ENCODE results near the gene MRM2. TPM values are rescaled to one million over a fixed set of nuclear protein-coding genes. Genes with fewer than 3 reads are reported as not detected.

MRM2 gene
- total and polyA plus RNA-seq, 10 of the 15 experiments (the other 5 are each of a cell fraction or from before 2014, with no cell fraction given) = 43.2 to 128 (median 71.4) TPM

DNA sequence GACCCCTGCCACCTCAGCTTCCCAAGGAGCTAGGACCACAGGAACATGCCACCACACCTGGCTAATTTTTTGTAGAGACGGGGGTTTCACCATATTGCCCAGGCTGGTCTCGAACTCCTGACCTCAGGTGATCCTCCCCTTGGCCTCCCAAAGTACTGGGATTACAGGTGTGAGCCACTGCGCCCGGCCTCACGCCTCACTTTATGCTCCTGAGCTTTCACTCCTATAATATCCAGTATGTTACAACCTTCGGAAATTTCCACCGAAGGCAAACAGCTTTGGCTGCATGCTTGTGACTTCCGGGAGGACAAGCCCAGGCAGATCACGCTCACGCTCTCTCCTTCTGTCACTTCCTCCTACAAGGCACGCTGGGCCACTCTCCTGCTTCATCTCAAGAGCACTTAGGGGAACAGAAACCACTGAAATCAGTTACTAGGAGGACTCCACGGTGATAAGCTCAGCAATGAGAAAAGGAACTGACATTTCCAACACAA lies 4.8 kb downstream of the MRM2 start (continued):
- TF ChIP-seq, protein P1, sequence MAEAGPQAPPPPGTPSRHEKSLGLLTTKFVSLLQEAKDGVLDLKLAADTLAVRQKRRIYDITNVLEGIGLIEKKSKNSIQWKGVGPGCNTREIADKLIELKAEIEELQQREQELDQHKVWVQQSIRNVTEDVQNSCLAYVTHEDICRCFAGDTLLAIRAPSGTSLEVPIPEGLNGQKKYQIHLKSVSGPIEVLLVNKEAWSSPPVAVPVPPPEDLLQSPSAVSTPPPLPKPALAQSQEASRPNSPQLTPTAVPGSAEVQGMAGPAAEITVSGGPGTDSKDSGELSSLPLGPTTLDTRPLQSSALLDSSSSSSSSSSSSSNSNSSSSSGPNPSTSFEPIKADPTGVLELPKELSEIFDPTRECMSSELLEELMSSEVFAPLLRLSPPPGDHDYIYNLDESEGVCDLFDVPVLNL (IDR thresholded peaks at IDR 0.05; ENCODE audit: low read depth, low read length) = no peak
- no peak for TF ChIP-seq EZH2 (IDR thresholded peaks at IDR 0.05; ENCODE audit: borderline replicate concordance, control insufficient read depth, low read depth, low read length)
- TF ChIP-seq, protein P2, sequence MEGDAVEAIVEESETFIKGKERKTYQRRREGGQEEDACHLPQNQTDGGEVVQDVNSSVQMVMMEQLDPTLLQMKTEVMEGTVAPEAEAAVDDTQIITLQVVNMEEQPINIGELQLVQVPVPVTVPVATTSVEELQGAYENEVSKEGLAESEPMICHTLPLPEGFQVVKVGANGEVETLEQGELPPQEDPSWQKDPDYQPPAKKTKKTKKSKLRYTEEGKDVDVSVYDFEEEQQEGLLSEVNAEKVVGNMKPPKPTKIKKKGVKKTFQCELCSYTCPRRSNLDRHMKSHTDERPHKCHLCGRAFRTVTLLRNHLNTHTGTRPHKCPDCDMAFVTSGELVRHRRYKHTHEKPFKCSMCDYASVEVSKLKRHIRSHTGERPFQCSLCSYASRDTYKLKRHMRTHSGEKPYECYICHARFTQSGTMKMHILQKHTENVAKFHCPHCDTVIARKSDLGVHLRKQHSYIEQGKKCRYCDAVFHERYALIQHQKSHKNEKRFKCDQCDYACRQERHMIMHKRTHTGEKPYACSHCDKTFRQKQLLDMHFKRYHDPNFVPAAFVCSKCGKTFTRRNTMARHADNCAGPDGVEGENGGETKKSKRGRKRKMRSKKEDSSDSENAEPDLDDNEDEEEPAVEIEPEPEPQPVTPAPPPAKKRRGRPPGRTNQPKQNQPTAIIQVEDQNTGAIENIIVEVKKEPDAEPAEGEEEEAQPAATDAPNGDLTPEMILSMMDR (IDR thresholded peaks at IDR 0.05 in 2 of 3, conservative IDR thresholded peaks at IDR 0.05 in 1 of 3; ENCODE audit: control insufficient read depth in 2 of 3, extremely low read depth in 1 of 3, insufficient read depth in 1 of 3, low read depth in 3 of 3, low read length in 3 of 3) = no peak
- no peak for TF ChIP-seq YBX1 (IDR thresholded peaks at IDR 0.05)
- peak; percentile 71; the same call in 2 of the 3 replicates for TF ChIP-seq POU2F2 (IDR thresholded peaks at IDR 0.05; ENCODE audit: borderline replicate concordance, low read depth, low read length)
- TF ChIP-seq MYC (IDR thresholded peaks at IDR 0.05; ENCODE audit: insufficient read depth, insufficient read length, insufficient replicate concordance, low read length, severe bottlenecking) = no peak
- TF ChIP-seq, protein P3, sequence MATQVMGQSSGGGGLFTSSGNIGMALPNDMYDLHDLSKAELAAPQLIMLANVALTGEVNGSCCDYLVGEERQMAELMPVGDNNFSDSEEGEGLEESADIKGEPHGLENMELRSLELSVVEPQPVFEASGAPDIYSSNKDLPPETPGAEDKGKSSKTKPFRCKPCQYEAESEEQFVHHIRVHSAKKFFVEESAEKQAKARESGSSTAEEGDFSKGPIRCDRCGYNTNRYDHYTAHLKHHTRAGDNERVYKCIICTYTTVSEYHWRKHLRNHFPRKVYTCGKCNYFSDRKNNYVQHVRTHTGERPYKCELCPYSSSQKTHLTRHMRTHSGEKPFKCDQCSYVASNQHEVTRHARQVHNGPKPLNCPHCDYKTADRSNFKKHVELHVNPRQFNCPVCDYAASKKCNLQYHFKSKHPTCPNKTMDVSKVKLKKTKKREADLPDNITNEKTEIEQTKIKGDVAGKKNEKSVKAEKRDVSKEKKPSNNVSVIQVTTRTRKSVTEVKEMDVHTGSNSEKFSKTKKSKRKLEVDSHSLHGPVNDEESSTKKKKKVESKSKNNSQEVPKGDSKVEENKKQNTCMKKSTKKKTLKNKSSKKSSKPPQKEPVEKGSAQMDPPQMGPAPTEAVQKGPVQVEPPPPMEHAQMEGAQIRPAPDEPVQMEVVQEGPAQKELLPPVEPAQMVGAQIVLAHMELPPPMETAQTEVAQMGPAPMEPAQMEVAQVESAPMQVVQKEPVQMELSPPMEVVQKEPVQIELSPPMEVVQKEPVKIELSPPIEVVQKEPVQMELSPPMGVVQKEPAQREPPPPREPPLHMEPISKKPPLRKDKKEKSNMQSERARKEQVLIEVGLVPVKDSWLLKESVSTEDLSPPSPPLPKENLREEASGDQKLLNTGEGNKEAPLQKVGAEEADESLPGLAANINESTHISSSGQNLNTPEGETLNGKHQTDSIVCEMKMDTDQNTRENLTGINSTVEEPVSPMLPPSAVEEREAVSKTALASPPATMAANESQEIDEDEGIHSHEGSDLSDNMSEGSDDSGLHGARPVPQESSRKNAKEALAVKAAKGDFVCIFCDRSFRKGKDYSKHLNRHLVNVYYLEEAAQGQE (IDR thresholded peaks at IDR 0.05; ENCODE audit: low read depth, low read length) = 0 out of 2 replicates have a peak, but pooled peaks have one; percentile 17
- TF ChIP-seq NBN (IDR thresholded peaks at IDR 0.05) = peak; percentile 95
- TF ChIP-seq, protein P4, sequence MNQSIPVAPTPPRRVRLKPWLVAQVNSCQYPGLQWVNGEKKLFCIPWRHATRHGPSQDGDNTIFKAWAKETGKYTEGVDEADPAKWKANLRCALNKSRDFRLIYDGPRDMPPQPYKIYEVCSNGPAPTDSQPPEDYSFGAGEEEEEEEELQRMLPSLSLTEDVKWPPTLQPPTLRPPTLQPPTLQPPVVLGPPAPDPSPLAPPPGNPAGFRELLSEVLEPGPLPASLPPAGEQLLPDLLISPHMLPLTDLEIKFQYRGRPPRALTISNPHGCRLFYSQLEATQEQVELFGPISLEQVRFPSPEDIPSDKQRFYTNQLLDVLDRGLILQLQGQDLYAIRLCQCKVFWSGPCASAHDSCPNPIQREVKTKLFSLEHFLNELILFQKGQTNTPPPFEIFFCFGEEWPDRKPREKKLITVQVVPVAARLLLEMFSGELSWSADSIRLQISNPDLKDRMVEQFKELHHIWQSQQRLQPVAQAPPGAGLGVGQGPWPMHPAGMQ (IDR thresholded peaks at IDR 0.05; ENCODE audit: borderline replicate concordance) = no peak
- TF ChIP-seq CBFB (IDR thresholded peaks at IDR 0.05; ENCODE audit: low read depth) = peak; percentile 71; the same call in 1 of the 2 replicates
- no peak for TF ChIP-seq KAT2A (conservative IDR thresholded peaks at IDR 0.05; ENCODE audit: control insufficient read depth, low read depth, low read length)
- no peak for TF ChIP-seq SUZ12 (IDR thresholded peaks at IDR 0.05; ENCODE audit: unreplicated experiment)
- TF ChIP-seq, protein P5, sequence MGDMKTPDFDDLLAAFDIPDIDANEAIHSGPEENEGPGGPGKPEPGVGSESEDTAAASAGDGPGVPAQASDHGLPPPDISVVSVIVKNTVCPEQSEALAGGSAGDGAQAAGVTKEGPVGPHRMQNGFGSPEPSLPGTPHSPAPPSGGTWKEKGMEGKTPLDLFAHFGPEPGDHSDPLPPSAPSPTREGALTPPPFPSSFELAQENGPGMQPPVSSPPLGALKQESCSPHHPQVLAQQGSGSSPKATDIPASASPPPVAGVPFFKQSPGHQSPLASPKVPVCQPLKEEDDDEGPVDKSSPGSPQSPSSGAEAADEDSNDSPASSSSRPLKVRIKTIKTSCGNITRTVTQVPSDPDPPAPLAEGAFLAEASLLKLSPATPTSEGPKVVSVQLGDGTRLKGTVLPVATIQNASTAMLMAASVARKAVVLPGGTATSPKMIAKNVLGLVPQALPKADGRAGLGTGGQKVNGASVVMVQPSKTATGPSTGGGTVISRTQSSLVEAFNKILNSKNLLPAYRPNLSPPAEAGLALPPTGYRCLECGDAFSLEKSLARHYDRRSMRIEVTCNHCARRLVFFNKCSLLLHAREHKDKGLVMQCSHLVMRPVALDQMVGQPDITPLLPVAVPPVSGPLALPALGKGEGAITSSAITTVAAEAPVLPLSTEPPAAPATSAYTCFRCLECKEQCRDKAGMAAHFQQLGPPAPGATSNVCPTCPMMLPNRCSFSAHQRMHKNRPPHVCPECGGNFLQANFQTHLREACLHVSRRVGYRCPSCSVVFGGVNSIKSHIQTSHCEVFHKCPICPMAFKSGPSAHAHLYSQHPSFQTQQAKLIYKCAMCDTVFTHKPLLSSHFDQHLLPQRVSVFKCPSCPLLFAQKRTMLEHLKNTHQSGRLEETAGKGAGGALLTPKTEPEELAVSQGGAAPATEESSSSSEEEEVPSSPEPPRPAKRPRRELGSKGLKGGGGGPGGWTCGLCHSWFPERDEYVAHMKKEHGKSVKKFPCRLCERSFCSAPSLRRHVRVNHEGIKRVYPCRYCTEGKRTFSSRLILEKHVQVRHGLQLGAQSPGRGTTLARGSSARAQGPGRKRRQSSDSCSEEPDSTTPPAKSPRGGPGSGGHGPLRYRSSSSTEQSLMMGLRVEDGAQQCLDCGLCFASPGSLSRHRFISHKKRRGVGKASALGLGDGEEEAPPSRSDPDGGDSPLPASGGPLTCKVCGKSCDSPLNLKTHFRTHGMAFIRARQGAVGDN (IDR thresholded peaks at IDR 0.05) = peak; percentile 100
- TF ChIP-seq RFX5 (IDR thresholded peaks at IDR 0.05; ENCODE audit: low read depth, low read length) = peak; percentile 85
- peak; percentile 48 to 99; a peak in 2 of 4 replicates for TF ChIP-seq ETV6 (conservative IDR thresholded peaks at IDR 0.05 in 1 of 2, IDR thresholded peaks at IDR 0.05 in 1 of 2; ENCODE audit: borderline replicate concordance in 1 of 2, low read depth in 1 of 2)
- peak; percentile 94 for TF ChIP-seq IKZF1 (conservative IDR thresholded peaks at IDR 0.05)
